GM21390 (cell line): Measurements from ENCODE around the gene AR.

ENCODE experiments used
- ATAC-seq: cut with Tn5 transposase; IDR thresholded peaks from one replicate; pipeline ENCODE4 v1.9.1; 2021; ENCODE audit not compliant: unreplicated experiment

The AR gene

GRCh38 chrX:67724359-67725110, 180.7 kb downstream of the AR start:
- no peak for ATAC-seq

GRCh38 chrX:67725471-67725870, 181.7 kb downstream of the AR start:
- no peak for ATAC-seq

GRCh38 chrX:67726018-67726417, 182.2 kb downstream of the AR start:
- ATAC-seq = no peak

GRCh38 chrX:67727576-67727975, 183.8 kb downstream of the AR start:
- no peak for ATAC-seq

- ATAC-seq = no peak
Observed at GRCh38 chrX:67730296-67730695, 186.5 kb downstream of the AR start.

GRCh38 chrX:67731061-67731460, 187.2 kb downstream of the AR start:
- ATAC-seq = no peak

GRCh38 chrX:67732864-67733263, 189.0 kb downstream of the AR start:
- ATAC-seq = no peak

GRCh38 chrX:67734111-67734753, 190.4 kb downstream of the AR start:
- no peak for ATAC-seq

GRCh38 chrX:67749536-67749935, 205.7 kb downstream of the AR start:
- ATAC-seq = no peak

GRCh38 chrX:67750694-67751093, 206.9 kb downstream of the AR start:
- no peak for ATAC-seq

GRCh38 chrX:67759018-67759417, 215.2 kb downstream of the AR start:
- no peak for ATAC-seq

- no peak for ATAC-seq
Observed at GRCh38 chrX:67777148-67777547, 233.3 kb downstream of the AR start.

GRCh38 chrX:67779099-67779498, 235.3 kb downstream of the AR start:
- ATAC-seq = no peak
